HPDE6-E6E7 (cell line): ENCODE results near the gene LUC7L3.
"Not testable (repeated sequence)": the region's sequence is repeated elsewhere in the genome, so short reads cannot be mapped to it uniquely, and the experiment has no call there.

ENCODE experiments used
- DNase-seq: peaks from one replicate; pipeline ENCODE4 v3.0.0; 2011; ENCODE audit warnings: missing footprints; ENCODE audit errors: extremely low spot score

The LUC7L3 gene

DNA sequence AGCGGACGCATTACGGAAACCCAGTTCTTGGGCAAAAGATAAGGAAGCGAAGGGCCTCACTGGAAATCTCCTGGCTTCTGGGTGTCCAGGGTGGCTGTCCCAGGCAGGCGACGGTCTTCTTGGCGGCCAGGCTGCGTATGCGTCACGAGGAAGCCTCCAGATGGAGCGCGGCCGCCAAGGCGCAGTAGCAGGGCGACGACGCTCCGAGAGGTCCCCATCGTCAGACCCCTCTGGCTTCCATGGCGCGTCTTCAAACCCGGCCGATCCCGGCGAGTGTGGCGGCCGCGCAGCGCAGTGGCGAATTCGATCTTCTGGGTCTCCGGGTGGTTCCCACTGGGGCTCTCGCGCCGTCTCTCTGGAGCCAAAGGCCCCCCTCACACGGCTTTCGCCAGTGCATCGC lies 61.8 kb downstream of the LUC7L3 start:
- DNase-seq, result no peak

DNA sequence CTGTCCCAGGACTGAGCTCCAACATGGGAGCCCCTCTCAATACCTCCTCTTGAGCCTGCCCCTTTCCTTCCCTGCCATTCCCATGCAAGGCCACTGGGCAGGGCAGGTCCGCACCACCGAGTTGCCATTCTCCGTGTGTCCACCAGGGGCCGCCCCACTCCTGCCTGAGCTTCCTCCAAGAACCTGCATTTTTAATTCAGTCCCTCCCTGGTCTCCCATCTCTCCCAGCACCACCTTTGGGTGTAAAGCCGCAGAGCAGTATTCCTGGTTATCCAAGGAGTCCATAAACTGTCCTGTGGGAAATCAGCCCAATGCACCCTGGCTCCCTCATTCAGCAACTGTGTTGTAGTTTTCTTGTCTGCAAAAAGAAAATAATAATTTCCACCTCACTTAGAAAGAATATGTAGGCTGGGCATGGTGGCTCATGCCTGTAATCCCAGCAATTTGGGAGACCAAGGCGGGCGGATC lies 63.8 kb downstream of the LUC7L3 start:
- DNase-seq, result peak; percentile 94

GRCh38 chr17:50783905-50784304 lies 64.5 kb downstream of the LUC7L3 start:
- no peak for DNase-seq

GRCh38 chr17:50785126-50785525 lies 65.7 kb downstream of the LUC7L3 start:
- DNase-seq, result no peak

GRCh38 chr17:50785946-50786570 lies 66.7 kb downstream of the LUC7L3 start:
- DNase-seq, result no peak

DNA sequence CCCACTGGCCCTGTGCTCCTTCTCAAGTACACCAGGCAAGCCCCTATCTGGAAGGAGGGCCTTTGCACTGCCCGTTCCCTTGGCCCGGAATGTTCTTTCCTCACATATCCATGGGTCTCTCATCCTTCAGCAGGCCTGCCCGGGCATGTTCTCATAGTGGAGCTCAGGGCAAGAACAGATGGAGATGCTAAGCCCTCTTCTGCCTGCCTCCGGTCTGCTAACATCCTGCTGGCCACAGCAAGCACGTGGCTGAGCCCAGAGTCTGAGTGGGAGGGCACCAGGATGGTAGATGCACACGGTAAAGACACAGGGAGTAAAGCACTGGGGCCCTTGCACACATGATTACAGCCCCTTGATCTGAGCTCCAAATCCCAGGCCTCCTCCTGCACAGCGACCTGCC lies 67.7 kb downstream of the LUC7L3 start:
- DNase-seq, result peak; percentile 63

GRCh38 chr17:50790618-50791017 lies 71.2 kb downstream of the LUC7L3 start:
- no peak for DNase-seq

GRCh38 chr17:50792132-50792531 lies 72.7 kb downstream of the LUC7L3 start:
- DNase-seq, result no peak

- no peak for DNase-seq
These were observed 73.6 kb downstream of the LUC7L3 start for GRCh38 chr17:50793007-50793406.

GRCh38 chr17:50794361-50794760 lies 75.0 kb downstream of the LUC7L3 start:
- DNase-seq, result no peak

DNA sequence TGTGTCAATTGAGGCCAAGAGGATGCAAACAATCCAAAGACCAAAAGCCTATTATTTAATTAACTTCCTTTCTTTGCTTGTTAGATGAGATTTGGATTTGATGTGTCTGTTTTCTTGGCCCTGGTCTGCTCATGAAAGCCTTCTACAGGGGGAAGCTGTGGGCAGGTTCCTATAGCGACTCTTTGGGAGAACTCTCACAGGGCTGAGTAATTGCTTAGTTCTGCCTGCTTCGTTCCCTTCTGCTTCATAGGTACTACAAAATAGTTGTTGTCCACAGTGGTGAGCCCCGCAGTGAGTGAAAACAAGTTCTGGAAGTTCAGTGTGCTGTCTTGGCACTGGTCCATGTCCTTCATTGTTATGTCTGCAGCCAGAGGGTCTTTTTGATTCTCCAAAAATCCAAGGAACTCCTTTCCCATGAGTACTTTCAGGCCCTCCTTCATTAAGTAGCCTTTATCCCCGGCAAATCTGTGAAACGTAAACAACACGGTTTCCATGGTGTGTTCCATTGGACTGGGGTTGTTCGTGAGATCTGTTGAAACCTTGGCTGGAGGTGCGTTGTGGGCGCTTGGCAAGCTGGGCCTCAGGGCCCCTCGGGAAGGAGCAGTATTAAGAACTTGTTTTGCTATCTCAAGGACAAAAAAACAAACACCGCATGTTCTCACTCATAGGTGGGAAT lies 77.9 kb downstream of the LUC7L3 start:
- no peak for DNase-seq

DNA sequence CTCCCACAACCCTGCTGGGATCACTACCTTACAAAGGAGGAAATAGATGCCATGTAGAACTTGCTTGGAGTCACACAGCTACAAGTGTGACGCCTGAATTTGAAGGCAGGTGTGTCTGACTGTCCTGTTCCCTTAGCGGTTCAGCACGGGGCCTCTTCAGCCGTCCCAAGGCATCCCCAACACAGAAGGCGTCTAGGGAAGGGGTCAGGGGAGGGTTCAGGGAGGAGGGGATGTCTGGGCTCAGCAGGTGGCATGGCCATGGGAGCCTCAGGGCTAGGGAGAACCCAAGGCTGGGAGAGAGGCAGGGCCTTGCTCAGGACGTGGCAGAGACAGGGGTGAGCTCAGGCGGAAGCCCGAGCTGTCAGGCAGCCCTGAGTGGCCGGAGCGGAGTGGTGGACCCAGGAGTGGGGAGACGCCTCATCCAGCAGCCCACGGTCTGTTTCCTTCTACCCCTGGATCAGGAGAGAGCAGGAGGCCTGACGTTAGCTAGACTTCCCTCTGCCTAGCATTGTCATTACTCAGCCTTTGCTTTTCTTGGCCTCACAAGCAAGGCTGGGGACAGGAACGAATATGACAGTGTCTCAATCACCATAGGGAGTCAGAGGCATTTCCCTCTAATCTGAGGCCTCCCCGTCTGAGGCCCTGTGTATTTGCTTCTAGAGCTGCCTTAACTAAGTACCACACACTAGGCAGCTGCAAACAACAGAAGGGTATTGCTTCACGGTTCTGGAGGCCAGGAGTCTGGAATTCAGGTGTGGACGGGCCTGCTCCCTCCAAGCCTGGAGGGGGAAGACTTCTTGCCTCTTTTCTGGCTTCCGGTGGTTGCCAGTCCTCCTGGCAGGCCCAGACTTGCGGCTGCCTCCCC lies 79.3 kb downstream of the LUC7L3 start:
- DNase-seq, result peak; percentile 85

- no peak for DNase-seq
These were observed 80.2 kb downstream of the LUC7L3 start for GRCh38 chr17:50799582-50799981.

- no peak for DNase-seq
These were observed 80.8 kb downstream of the LUC7L3 start for GRCh38 chr17:50800196-50800700.

DNA sequence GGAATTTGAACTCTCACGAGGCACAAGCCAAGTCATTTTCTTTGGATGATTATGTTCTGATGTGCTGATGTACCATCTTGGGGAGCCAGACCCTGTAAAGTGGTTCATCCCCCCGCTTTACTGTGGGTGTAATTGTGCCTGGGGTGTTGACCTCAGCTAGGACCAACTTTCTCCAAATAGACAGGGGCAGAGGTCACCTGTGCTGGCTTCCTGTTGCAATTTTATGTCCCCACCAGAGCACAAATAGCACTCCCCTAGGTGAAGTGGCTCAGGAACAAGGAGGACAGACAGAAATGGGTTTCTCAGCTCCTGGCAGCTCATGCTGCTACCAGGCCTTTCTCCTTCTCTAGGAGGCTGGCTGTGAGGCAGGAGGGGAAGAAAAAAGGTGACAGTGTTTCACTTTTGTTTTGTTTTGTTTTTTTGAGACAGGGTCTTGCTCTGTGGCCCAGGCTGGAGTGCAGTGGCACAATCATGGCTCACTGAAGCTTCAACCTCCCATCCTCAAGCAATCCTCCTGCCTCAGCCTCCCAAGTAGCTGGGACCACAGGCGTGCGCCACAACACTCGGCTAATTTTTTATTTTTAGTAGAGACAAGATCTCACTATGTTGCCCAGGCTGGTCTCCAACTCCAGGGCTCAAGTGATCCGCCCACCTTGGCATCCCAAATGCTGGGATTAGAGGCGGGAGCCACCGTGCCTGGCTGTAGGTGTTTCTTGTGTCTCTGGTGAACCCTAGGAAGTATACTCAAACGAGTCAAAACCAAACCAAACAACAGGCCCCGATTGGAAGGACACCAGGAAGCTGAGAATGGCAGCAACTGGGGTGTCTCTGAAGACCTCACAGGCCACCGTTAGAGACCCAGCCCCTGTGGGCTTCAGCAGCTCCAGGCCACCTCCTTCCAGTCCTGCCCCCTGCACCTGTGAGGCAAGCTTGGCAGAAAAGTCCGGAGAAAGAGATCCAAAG lies 83.5 kb downstream of the LUC7L3 start:
- DNase-seq, result no peak

- no peak for DNase-seq
These were observed 84.3 kb downstream of the LUC7L3 start for GRCh38 chr17:50803676-50804075.

GRCh38 chr17:50804749-50805475 lies 85.5 kb downstream of the LUC7L3 start:
- DNase-seq, result not testable (repeated sequence)

GRCh38 chr17:50805486-50805885 lies 86.1 kb downstream of the LUC7L3 start:
- no peak for DNase-seq
